ENCODE results near the gene CCDC88C. TPM values are rescaled to one million over a fixed set of nuclear protein-coding genes. Genes with fewer than 3 reads are reported as not detected.
A peak's percentile ranks its signal among the peaks of the same experiment; 100 is the strongest.

The CCDC88C gene
- total RNA-seq, 1 experiment from 2014 or later = 64.8 TPM

- Mint-ChIP-seq H3K27me3 (ENCODE audit: low read depth) (no peaks in the 10 kb centered on the region), H3K9me3 (no peaks in the 10 kb centered on the region), H3K27ac (peak overlapping the region; percentile 23; the same call in 1 of the 2 replicates), H3K36me3 (peaks cover 65% of the 10 kb centered on the region), H3K4me1 (no peaks in the 10 kb centered on the region), H3K4me3 (no peak overlapping the region)
- ATAC-seq (no peak), DNase-seq (ENCODE audit: low spot score) (no peak)
- TF ChIP-seq SP1 (CRISPR knock-in tag; conservative IDR thresholded peaks at IDR 0.05) = no peak
- TF ChIP-seq NR1H2 (CRISPR knock-in tag; IDR thresholded peaks at IDR 0.05) = no peak
- TF ChIP-seq ATF3 (CRISPR knock-in tag; conservative IDR thresholded peaks at IDR 0.05) = no peak
- TF ChIP-seq ZBTB43 (CRISPR knock-in tag; IDR thresholded peaks at IDR 0.05) = no peak
- no peak for TF ChIP-seq JUN (CRISPR knock-in tag; IDR thresholded peaks at IDR 0.05)
- TF ChIP-seq RORB (CRISPR knock-in tag; IDR thresholded peaks at IDR 0.05) = no peak
- TF ChIP-seq ATF2 (CRISPR knock-in tag; IDR thresholded peaks at IDR 0.05; ENCODE audit: borderline replicate concordance, low read depth) = no peak
- no peak for TF ChIP-seq TP53 (CRISPR knock-in tag; IDR thresholded peaks at IDR 0.05)
- TF ChIP-seq MXD4 (CRISPR knock-in tag; IDR thresholded peaks at IDR 0.05; ENCODE audit: borderline replicate concordance) = no peak
- ChIA-PET POLR2A (no interaction called here), CTCF (interaction anchor here (1.3 to 3.8 kb wide), 5 partner anchors 15 to 132 kb away, joined by 4 to 62 read pairs (median 16); partner anchors contain the start of genes CCDC88C and GPR68)
These were observed 132.7 kb downstream of the CCDC88C start for GRCh38 chr14:91284791-91285548.

- Mint-ChIP-seq H3K4me1 (no peaks in the 10 kb centered on the region), H3K9me3 (no peaks in the 10 kb centered on the region), H3K36me3 (peaks cover 60% of the 10 kb centered on the region), H3K27ac (peak overlapping the region; percentile 23; the same call in 1 of the 2 replicates), H3K27me3 (ENCODE audit: low read depth) (no peaks in the 10 kb centered on the region), H3K4me3 (no peak overlapping the region)
- ATAC-seq = no peak
- ChIA-PET CTCF (interaction anchor here (3.8 kb wide), 1 partner anchor 109 kb away, joined by 62 read pairs; no protein-coding TSS in a partner anchor), POLR2A (no interaction called here)
- DNase-seq (ENCODE audit: low spot score) = no peak
- TF ChIP-seq GTF2I (CRISPR knock-in tag; conservative IDR thresholded peaks at IDR 0.05) = no peak
- TF ChIP-seq ETV6 (CRISPR knock-in tag; IDR thresholded peaks at IDR 0.05) = no peak
- TF ChIP-seq STAT6 (CRISPR knock-in tag; conservative IDR thresholded peaks at IDR 0.05; ENCODE audit: low read depth) = no peak
- TF ChIP-seq AR (CRISPR knock-in tag; IDR thresholded peaks at IDR 0.05) = no peak
- TF ChIP-seq ZNF671 (CRISPR knock-in tag; IDR thresholded peaks at IDR 0.05) = no peak
- no peak for TF ChIP-seq PRDM15 (CRISPR knock-in tag; IDR thresholded peaks at IDR 0.05)
- TF ChIP-seq FOXJ3 (CRISPR knock-in tag; IDR thresholded peaks at IDR 0.05; ENCODE audit: borderline replicate concordance) = no peak
- no peak for TF ChIP-seq ELF4 (CRISPR knock-in tag; IDR thresholded peaks at IDR 0.05; ENCODE audit: low read depth)
- no peak for TF ChIP-seq HMGA2 (CRISPR knock-in tag; IDR thresholded peaks at IDR 0.05)
- no peak for TF ChIP-seq E2F1 (CRISPR knock-in tag; IDR thresholded peaks at IDR 0.05)
These were observed 133.4 kb downstream of the CCDC88C start for GRCh38 chr14:91284146-91284790.
